Measurements from ENCODE around the gene CDC42BPA.

DNA sequence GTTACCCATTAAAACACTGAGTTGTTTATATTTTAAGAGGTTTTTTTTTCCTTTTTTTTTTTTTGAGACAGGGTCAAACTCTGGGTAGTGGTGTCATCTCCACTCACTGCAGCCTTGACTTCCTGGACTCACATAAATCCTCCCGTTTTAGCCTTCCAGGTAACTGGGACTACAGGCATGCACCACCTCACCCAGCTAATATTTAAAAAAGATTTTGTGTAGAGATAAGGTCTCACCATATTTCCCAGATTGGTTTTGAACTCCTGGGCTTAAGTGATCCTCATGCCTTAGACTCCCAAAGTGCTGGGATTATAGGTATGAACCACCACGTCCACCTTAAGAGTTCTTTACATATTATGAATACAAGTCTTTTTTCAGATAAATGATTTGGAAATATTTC, 231.7 kb downstream of the CDC42BPA start:
- TF ChIP-seq, protein P1, sequence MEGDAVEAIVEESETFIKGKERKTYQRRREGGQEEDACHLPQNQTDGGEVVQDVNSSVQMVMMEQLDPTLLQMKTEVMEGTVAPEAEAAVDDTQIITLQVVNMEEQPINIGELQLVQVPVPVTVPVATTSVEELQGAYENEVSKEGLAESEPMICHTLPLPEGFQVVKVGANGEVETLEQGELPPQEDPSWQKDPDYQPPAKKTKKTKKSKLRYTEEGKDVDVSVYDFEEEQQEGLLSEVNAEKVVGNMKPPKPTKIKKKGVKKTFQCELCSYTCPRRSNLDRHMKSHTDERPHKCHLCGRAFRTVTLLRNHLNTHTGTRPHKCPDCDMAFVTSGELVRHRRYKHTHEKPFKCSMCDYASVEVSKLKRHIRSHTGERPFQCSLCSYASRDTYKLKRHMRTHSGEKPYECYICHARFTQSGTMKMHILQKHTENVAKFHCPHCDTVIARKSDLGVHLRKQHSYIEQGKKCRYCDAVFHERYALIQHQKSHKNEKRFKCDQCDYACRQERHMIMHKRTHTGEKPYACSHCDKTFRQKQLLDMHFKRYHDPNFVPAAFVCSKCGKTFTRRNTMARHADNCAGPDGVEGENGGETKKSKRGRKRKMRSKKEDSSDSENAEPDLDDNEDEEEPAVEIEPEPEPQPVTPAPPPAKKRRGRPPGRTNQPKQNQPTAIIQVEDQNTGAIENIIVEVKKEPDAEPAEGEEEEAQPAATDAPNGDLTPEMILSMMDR (conservative IDR thresholded peaks at IDR 0.05; ENCODE audit: low read depth, low read length): no peak
- TF ChIP-seq EZH2phosphoT487 (IDR thresholded peaks at IDR 0.05; ENCODE audit: borderline replicate concordance, low read length): no peak
- no peak for TF ChIP-seq EZH2 (IDR thresholded peaks at IDR 0.05; ENCODE audit: low read length, unreplicated experiment)
